Measurements from ENCODE around the gene BICC1. TPM values are rescaled to one million over a fixed set of nuclear protein-coding genes. Genes with fewer than 3 reads are reported as not detected.

The BICC1 gene
- total RNA-seq, 6 experiments from 2014 or later: 55.6 to 67.7 (median 64.8) TPM

DNA sequence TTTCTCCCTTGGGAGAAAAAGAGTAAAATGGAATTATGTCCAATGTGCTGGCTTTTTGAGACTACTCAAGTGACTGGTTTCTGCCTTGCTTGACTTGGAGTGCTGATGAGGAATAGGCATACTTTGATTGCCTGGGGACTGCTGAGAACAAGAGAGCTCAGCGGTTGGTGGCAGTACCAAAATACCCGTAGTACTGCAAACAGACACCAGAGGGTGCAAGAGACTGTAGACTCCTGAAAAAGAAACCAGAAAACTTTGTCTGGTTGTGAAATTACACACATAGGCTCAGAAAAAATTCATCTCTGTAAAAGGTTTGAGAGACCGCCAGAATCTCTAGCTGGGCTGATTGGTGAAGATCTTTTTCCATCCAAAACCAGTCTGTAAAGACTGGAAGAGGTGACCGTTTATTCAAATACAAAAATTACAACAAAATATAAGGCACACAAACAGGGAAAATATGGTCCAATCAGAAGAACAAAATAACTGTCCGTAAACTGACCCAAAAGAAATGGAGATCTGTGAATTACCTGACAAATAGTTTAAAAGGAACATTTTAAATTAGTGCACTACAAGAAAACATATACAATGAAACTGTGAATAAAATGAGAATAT, 18.5 kb downstream of the BICC1 start:
- peaks cover 2% of the 10 kb centered on the region; the same call in 1 of the 2 replicates for H3K27me3 Mint-ChIP-seq (ENCODE audit: insufficient read depth)
- H3K27ac Mint-ChIP-seq: 0 out of 2 replicates have a peak overlapping the region, but pooled peaks have one; percentile 15
- H3K4me3 Mint-ChIP-seq: no peak overlapping the region
- TF ChIP-seq, protein P1, sequence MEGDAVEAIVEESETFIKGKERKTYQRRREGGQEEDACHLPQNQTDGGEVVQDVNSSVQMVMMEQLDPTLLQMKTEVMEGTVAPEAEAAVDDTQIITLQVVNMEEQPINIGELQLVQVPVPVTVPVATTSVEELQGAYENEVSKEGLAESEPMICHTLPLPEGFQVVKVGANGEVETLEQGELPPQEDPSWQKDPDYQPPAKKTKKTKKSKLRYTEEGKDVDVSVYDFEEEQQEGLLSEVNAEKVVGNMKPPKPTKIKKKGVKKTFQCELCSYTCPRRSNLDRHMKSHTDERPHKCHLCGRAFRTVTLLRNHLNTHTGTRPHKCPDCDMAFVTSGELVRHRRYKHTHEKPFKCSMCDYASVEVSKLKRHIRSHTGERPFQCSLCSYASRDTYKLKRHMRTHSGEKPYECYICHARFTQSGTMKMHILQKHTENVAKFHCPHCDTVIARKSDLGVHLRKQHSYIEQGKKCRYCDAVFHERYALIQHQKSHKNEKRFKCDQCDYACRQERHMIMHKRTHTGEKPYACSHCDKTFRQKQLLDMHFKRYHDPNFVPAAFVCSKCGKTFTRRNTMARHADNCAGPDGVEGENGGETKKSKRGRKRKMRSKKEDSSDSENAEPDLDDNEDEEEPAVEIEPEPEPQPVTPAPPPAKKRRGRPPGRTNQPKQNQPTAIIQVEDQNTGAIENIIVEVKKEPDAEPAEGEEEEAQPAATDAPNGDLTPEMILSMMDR (IDR thresholded peaks at IDR 0.05): peak; percentile 91
- peaks cover 44% of the 10 kb centered on the region for H3K36me3 Mint-ChIP-seq (ENCODE audit: low read depth)
- H3K9me3 Mint-ChIP-seq: peaks cover 17% of the 10 kb centered on the region
- DNase-seq: peak; percentile 73
- peaks cover 45% of the 10 kb centered on the region for H3K4me1 Mint-ChIP-seq (ENCODE audit: low read depth)

DNA sequence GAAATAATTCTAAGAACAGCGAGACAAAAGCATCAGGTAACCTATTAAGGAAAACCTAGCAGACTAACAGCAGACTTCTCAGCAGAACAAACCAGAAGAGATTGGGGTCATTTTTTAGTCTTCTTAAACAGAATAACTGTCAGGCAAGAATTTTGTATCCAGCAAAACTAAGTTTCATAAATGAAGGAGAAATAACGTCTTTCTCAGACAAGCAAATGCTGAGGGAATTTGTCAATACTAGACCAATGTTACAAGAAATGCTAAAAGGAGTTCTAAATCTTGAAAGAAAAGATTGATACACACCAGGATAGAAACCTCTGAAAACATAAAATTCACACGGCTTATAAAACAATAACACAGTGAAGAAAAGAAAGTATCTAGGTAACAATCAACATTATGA, 22.6 kb downstream of the BICC1 start:
- TF ChIP-seq, protein P1 (IDR thresholded peaks at IDR 0.05): no peak
- peaks cover 76% of the 10 kb centered on the region for H3K36me3 Mint-ChIP-seq (ENCODE audit: low read depth)
- peaks cover 2% of the 10 kb centered on the region; the same call in 1 of the 2 replicates for H3K27me3 Mint-ChIP-seq (ENCODE audit: insufficient read depth)

GRCh38 chr10:58543141-58543540, 30.5 kb downstream of the BICC1 start:
- H3K4me1 Mint-ChIP-seq (ENCODE audit: low read depth): peaks cover 53% of the 10 kb centered on the region
- no peak overlapping the region for H3K27ac Mint-ChIP-seq
- peaks cover 7% of the 10 kb centered on the region; the same call in 1 of the 2 replicates for H3K9me3 Mint-ChIP-seq
- TF ChIP-seq, protein P1 (IDR thresholded peaks at IDR 0.05): no peak
- H3K4me3 Mint-ChIP-seq: no peak overlapping the region
- H3K27me3 Mint-ChIP-seq (ENCODE audit: insufficient read depth): no peaks in the 10 kb centered on the region
- H3K36me3 Mint-ChIP-seq (ENCODE audit: low read depth): peaks cover 34% of the 10 kb centered on the region
- no peak for DNase-seq

More for the DNA sequence above, 22.6 kb downstream of the BICC1 start:
- Mint-ChIP-seq H3K4me3 (no peak overlapping the region), H3K9me3 (peaks cover 33% of the 10 kb centered on the region), H3K27ac (no peak overlapping the region), H3K4me1 (ENCODE audit: low read depth) (peaks cover 21% of the 10 kb centered on the region)
- DNase-seq: no peak

DNA sequence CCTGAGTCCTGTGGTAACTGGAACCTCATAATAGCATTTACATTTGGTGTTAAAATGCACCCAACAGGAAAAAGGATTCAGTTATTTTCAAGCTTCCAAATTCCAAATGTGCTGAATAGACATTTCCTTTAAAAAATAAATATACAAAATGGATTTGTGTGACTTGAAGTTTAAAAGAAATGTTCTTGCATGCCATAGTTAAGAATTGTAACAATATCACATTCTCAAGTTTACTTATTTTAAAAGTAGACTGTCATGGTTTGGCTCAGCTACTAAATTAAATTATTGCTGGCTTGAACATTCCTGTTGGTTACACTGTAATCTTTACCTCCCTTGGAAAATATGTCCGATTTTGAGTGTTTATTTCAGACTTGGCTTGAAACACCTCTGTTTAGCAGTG, 31.5 kb downstream of the BICC1 start:
- Mint-ChIP-seq H3K9me3 (no peaks in the 10 kb centered on the region), H3K36me3 (ENCODE audit: low read depth) (peaks cover 24% of the 10 kb centered on the region), H3K27ac (no peak overlapping the region), H3K27me3 (ENCODE audit: insufficient read depth) (no peaks in the 10 kb centered on the region), H3K4me1 (ENCODE audit: low read depth) (peaks cover 59% of the 10 kb centered on the region), H3K4me3 (no peak overlapping the region)
- DNase-seq: no peak
- TF ChIP-seq, protein P1 (IDR thresholded peaks at IDR 0.05): no peak

- H3K4me1 Mint-ChIP-seq (ENCODE audit: low read depth): peaks cover 62% of the 10 kb centered on the region
- H3K36me3 Mint-ChIP-seq (ENCODE audit: low read depth): peaks cover 11% of the 10 kb centered on the region
- TF ChIP-seq, protein P1 (IDR thresholded peaks at IDR 0.05): no peak
- no peak for DNase-seq
- no peaks in the 10 kb centered on the region for H3K27me3 Mint-ChIP-seq (ENCODE audit: insufficient read depth)
- H3K4me3 Mint-ChIP-seq: no peak overlapping the region
- H3K27ac Mint-ChIP-seq: peak overlapping the region; percentile 15; the same call in 1 of the 2 replicates
- no peaks in the 10 kb centered on the region for H3K9me3 Mint-ChIP-seq
Measured at GRCh38 chr10:58545427-58545826, 32.8 kb downstream of the BICC1 start.
